Breast epithelium (tissue), 4 donors: ENCODE measurements around the gene PSG7. TPM values are rescaled to one million over a fixed set of nuclear protein-coding genes. Genes with fewer than 3 reads are reported as not detected.
"Not testable (repeated sequence)": the region's sequence is repeated elsewhere in the genome, so short reads cannot be mapped to it uniquely, and the experiment has no call there.

Experiments
- DNase-seq, 2 donors: peaks; one replicate each; pipeline ENCODE4 v3.0.0-alpha.2; 2019; ENCODE audit warnings: low spot score in 2 of 2
- H3K27ac ChIP-seq, 2 donors: fragments of 200-600 bp; sonication (generic) in 1 of 2; one replicate each; pipeline ENCODE4 v1.5.1; 2016 to 2019; ENCODE audit warnings: mild to moderate bottlenecking in 1 of 2
- H3K27me3 ChIP-seq, 2 donors: fragments of 200-600 bp; sonication (generic) in 1 of 2; one replicate each; pipeline versions ENCODE4 v1.5.1 to v1.6.0; 2017 to 2019; ENCODE audit warnings: control low read depth in 1 of 2, mild to moderate bottlenecking in 1 of 2
- H3K36me3 ChIP-seq: fragments of 200-600 bp; one replicate; pipeline ENCODE4 v1.5.1; 2019
- H3K4me1 ChIP-seq, 2 donors: fragments of 200-600 bp; sonication (generic); one replicate each; pipeline ENCODE4 v1.5.1; 2016 to 2019; ENCODE audit warnings: control low read depth in 1 of 2
- H3K4me3 ChIP-seq, 3 donors: fragments of 200-600 bp; sonication (generic); 1 replicate in 2 of 3; 2 replicates in 1 of 3; pipeline ENCODE4 v1.5.1; 2016 to 2019; ENCODE audit warnings: mild to moderate bottlenecking in 3 of 3, moderate library complexity in 2 of 3
- H3K9me3 ChIP-seq, 2 donors: fragments of 200-600 bp; sonication (generic) in 1 of 2; one replicate each; pipeline ENCODE4 v1.5.1; 2016 to 2019; ENCODE audit warnings: control low read depth in 1 of 2
- POLR2A ChIP-seq: fragments of 450-650 bp; IDR thresholded peaks from one replicate; pipeline ENCODE4 v1.6.1; 2016; ENCODE audit warnings: antibody characterized with exemption, mild to moderate bottlenecking, moderate library complexity
- POLR2AphosphoS5 ChIP-seq, 3 donors: sonication (generic); formaldehyde crosslinking; IDR thresholded peaks; one replicate each; pipeline ENCODE4 v1.6.1; 2017; ENCODE audit warnings: antibody characterized with exemption in 3 of 3
- intact Hi-C: fragments of 100-400 bp; cut with DNase I; formaldehyde crosslinking; loops from one replicate; pipeline ENCODE4 v1.15.1; 2023; ENCODE audit warnings: low total_unique reads
- total RNA-seq, 3 donors: library from RNA; depleted of rRNA; stranded (reverse); fragments of >200 nt; gene quantifications; one replicate each; pipeline ENCODE4 v1.1.0, GENCODE V29; 2016
- TF ChIP-seq, protein P1 (sequence below), 3 donors: fragments of 450-650 bp; IDR thresholded peaks; one replicate each; pipeline ENCODE4 v1.5.1; 2016 to 2017; ENCODE audit warnings: antibody characterized with exemption in 3 of 3, mild to moderate bottlenecking in 3 of 3, moderate library complexity in 3 of 3

PSG7 gene
- total RNA-seq, 3 donors from 2014 or later, result not detected

DNA sequence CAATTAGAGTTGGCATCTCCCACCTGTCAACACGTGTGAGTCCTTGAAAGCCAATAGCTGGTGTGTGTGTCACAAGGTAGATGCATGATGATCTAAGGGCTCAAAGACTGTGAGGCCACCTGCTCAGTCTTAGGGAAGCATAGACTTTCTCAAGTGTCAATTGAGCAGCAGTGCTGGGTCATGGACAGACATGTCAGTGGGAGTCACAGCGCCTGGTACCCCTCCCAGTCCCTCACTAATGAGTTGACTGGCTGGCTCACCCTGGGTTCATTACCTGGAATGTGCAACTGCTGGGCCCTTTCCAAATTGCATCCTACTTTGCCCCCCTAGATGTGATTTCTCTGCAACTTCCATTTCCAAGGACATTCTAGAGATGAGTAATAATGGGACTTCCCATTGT is 10.2 kb downstream of the PSG7 start:
- Histone ChIP-seq H3K27me3 (no peaks in the 10 kb centered on the region), H3K9me3 (no peaks in the 10 kb centered on the region), H3K4me3 (no peak overlapping the region), H3K4me1 (no peaks in the 10 kb centered on the region), H3K36me3 (no peaks in the 10 kb centered on the region), H3K27ac (no peak overlapping the region)
- DNase-seq, result no peak
- intact Hi-C loops, result no loop called here
- TF ChIP-seq, protein P1, sequence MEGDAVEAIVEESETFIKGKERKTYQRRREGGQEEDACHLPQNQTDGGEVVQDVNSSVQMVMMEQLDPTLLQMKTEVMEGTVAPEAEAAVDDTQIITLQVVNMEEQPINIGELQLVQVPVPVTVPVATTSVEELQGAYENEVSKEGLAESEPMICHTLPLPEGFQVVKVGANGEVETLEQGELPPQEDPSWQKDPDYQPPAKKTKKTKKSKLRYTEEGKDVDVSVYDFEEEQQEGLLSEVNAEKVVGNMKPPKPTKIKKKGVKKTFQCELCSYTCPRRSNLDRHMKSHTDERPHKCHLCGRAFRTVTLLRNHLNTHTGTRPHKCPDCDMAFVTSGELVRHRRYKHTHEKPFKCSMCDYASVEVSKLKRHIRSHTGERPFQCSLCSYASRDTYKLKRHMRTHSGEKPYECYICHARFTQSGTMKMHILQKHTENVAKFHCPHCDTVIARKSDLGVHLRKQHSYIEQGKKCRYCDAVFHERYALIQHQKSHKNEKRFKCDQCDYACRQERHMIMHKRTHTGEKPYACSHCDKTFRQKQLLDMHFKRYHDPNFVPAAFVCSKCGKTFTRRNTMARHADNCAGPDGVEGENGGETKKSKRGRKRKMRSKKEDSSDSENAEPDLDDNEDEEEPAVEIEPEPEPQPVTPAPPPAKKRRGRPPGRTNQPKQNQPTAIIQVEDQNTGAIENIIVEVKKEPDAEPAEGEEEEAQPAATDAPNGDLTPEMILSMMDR (IDR thresholded peaks at IDR 0.05), result no peak
- no peak for TF ChIP-seq POLR2AphosphoS5 (IDR thresholded peaks at IDR 0.05)
- no peak for TF ChIP-seq POLR2A

DNA sequence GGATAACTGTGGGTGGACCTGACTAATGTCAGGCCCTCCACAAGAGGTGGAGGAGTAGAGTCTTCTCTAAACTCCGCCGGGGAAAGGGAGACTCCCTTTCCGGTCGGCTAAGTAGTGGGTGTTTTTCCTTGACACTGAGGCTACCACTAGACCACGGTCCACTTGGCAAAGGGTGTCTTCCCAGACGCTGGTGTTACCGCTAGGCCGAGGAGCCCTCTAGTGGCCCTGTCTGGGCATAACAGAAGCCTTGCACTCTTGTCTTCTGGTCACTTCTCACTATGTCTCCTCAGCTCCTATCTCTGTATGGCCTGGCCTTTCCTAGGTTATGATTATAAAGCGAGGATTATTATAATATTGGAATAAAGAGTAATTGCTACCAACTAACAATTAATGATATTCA is 13.9 kb downstream of the PSG7 start:
- H3K36me3 ChIP-seq, intact Hi-C loops, DNase-seq, H3K4me1 ChIP-seq, H3K27me3 ChIP-seq, H3K9me3 ChIP-seq, H3K27ac ChIP-seq, H3K4me3 ChIP-seq: not testable (repeated sequence)
- TF ChIP-seq, protein P1 (IDR thresholded peaks at IDR 0.05), result peak in 1 of 3 donors; percentile 31

DNA sequence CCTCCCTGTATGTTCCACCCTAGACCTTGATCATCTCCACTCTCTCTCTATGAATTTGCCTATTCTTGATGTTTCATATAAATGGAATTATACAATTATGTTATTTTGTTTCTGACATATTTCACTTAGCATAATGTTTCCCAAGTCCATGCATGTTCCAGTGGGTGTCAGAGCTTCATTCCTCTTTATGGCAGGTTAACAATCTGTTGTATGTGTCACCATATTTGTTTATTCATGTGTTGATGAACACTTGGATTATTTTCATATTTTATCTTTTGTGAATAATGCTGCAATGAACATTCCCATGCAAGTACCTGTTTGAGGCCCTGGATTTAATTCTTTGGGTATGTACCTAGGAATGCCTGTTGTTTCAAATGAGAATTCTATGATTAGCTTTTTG is 16.0 kb downstream of the PSG7 start:
- H3K36me3 ChIP-seq, H3K27ac ChIP-seq, intact Hi-C loops, H3K4me3 ChIP-seq, DNase-seq, H3K9me3 ChIP-seq, H3K27me3 ChIP-seq, H3K4me1 ChIP-seq: not testable (repeated sequence)

DNA sequence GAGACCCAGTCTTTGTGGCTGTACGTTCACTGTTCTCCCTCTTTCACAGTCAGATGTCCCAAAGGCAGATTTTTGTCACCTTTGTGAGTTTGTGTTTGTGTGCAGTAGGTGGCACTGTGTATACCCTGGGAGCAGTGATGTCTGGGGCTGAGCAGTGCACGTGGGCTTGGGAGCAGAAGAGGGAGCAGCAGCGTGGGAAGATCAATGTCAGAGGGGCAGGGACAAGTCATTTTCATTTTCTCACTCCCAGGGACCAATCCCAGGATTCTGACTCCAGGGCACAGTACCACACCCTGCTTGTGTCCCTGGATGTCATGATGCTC is 17.3 kb downstream of the PSG7 start:
- no peaks in the 10 kb centered on the region for H3K4me1 ChIP-seq
- no peak for TF ChIP-seq POLR2AphosphoS5 (IDR thresholded peaks at IDR 0.05)
- TF ChIP-seq, protein P1 (IDR thresholded peaks at IDR 0.05), result no peak
- TF ChIP-seq POLR2A, result no peak
- DNase-seq, result no peak
- intact Hi-C loops, result no loop called here
- no peak overlapping the region for H3K27ac ChIP-seq
- no peaks in the 10 kb centered on the region for H3K9me3 ChIP-seq
- no peaks in the 10 kb centered on the region for H3K27me3 ChIP-seq
- H3K4me3 ChIP-seq, result no peak overlapping the region
- H3K36me3 ChIP-seq, result no peaks in the 10 kb centered on the region

DNA sequence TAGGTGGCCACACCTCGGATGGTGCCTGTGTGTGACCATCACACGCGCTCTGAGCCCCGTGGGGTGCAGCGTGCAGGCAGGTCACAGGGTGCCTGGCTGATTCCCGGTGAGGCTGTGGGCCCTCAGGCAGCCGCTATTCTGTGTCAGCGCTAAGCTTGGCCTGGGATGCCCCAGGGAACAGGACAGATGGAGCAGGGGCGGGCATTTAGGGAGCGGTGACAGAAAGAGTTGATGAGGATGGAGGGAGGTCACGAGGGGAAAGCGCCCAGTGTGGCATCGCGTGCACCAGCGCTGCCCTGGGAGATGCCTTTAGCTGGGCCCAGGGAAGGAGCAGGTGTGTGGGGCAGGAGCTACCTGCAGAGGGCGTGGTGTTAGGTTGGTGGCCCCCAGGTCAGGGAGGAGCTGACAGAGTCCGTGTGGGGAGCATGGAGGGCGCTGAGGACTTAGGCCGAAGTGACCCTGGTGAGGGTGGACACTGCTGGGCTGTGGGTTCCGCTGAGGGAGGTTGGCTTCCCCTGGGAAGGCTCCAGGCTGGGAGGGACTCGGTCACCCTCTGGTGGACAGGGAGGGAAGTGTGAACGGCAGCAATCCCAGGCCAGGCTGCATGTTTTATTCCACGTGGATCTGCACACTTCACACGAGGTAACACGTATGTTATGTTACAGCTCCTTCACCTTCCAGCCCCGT is 17.8 kb downstream of the PSG7 start:
- H3K4me1 ChIP-seq, H3K27ac ChIP-seq, H3K4me3 ChIP-seq, H3K27me3 ChIP-seq, intact Hi-C loops, DNase-seq, H3K9me3 ChIP-seq, H3K36me3 ChIP-seq: not testable (repeated sequence)

DNA sequence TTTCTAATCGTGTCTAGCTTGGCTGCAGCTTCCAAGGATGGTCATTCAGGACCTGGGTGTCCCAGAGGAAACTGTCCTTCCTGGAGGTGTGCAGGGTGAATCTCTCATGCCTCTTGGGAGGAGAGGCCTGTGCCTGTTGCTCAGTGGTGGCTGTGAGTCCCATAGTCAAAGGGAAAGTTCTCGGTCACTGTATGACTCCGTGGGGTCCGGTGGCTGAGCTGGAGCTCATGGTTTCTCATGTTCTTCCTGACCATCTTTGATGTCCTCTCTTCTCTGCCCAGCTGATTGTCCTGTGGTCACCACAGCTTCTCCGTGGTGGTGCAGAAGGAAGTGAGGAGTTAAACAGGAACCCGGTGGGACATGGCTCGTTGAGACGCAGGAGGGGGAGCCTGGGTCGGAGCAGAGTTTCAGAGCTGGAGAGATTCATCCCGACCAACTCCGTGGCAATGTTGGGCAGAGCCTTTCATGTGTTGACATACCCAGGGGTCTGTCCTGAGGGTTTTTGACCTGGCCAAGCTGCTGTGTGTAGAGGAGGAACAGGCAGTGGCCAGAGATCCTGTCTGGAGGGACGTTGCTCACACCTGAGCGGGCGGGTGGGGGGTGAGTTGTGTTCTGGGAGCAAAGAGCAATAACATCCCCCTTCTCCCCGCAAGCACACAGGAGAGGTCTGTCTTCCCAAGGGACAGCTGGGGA is 18.5 kb downstream of the PSG7 start:
- H3K4me1 ChIP-seq, H3K27ac ChIP-seq, H3K36me3 ChIP-seq, DNase-seq, H3K27me3 ChIP-seq, H3K9me3 ChIP-seq, intact Hi-C loops, H3K4me3 ChIP-seq: not testable (repeated sequence)

DNA sequence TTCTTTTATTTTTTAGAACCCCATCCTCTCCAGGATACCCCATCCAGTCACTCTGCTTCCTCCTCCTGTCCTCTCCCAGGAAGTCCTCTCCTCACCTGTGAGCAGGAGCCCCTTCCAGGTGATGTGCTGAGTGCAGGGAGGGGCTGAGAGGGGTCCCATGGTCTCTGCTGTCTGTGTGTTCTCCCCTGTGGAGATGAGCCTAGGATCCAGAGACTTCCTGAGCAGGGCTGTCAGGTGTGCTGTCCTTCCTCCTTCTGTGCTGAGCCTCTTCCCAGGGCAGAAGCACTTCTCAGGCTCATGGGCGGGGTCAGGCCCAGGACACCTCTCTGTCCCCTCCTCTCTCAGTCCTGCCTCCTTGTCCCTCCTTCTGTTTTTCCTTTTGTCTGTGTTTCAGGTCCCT is 19.4 kb downstream of the PSG7 start, which contains the start of gene PSG6:
Gene PSG6, minus strand, starts transcription at position 261 of the 400 bp plus-strand sequence. Its CDS starts 102 bp downstream, at position 159.
- H3K4me1 ChIP-seq, H3K27ac ChIP-seq, H3K4me3 ChIP-seq, H3K9me3 ChIP-seq, H3K36me3 ChIP-seq, H3K27me3 ChIP-seq, DNase-seq, intact Hi-C loops: not testable (repeated sequence)

DNA sequence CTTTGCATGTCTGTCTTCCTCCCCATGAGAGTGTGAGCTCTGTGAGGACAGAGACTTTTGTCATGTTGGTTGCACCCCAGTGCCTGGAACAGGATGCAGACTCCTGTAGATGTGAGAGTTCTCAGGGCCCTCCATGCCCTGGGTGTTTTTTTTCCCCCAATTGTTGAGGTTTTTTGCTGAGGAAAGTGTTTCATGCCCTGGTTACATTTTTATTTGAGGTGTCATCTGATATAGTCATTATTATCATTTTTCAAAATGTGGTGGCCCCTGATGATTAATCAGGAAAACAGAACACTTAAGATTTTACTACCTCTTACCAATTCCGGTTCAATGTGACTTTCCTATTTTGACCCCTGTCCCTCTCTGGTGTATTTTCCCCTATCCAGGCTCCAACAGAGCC is 20.1 kb downstream of the PSG7 start:
- H3K27ac ChIP-seq, H3K9me3 ChIP-seq, intact Hi-C loops, H3K4me1 ChIP-seq, H3K27me3 ChIP-seq, H3K4me3 ChIP-seq, H3K36me3 ChIP-seq, DNase-seq: not testable (repeated sequence)

DNA sequence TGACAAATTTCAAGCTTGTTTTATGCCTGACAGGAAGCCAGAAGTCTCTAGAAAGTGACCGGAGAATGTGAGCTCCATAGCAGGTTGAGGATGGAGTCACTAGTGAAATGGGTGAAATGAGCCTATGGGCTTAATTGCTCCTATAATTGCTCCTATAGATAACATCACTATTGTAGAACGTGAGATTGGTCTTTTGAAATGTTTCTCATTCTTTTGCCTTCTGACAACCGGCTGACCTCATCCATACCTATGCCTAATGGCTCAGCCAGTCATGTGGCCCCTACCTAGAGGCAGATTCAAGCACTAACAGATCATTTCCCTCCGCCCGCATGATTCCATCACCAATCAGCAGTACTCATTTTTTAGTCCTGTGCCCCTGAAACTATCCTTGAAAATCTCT is 23.5 kb downstream of the PSG7 start:
- H3K4me3 ChIP-seq, H3K36me3 ChIP-seq, H3K27ac ChIP-seq, H3K27me3 ChIP-seq, DNase-seq, intact Hi-C loops, H3K9me3 ChIP-seq, H3K4me1 ChIP-seq: not testable (repeated sequence)

DNA sequence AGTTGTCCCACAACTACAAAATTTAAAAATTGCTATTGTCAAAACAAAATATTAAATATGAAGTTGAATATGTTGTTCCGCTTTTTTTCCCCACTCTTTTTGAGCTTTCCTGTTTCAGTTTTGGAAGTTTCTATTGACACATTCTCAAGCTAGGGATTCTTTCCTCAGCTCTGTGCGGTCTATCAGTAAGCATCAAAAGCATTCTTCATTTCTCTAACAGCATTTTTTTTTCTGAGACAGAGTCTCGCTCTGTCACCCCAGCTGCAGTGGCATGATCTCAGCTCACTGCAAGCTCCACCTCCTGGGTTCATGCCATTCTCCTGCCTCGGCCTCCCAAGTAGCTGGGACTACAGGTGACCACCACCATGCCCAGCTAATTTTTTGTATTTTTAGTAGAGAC is 24.1 kb downstream of the PSG7 start:
- H3K9me3 ChIP-seq, H3K27me3 ChIP-seq, H3K36me3 ChIP-seq, H3K27ac ChIP-seq, intact Hi-C loops, H3K4me3 ChIP-seq, DNase-seq, H3K4me1 ChIP-seq: not testable (repeated sequence)
